NCI-H1092 (cell line): ENCODE measurements around the gene CD79A.
"Not testable (repeated sequence)": the region's sequence is repeated elsewhere in the genome, so short reads cannot be mapped to it uniquely, and the experiment has no call there.

Experiments used
- DNase-seq: peaks from one replicate; lab custom pipeline; 2025; lab: John Stamatoyannopoulos, UW

Gene CD79A

GRCh38 chr19:41863209-41863931 lies 13.7 kb upstream of the CD79A start:
- DNase-seq, result no peak

- no peak for DNase-seq
Observed at GRCh38 chr19:41864374-41864773, 12.7 kb upstream of the CD79A start.

- DNase-seq, result no peak
Observed at GRCh38 chr19:41866284-41866683, 10.8 kb upstream of the CD79A start.

- DNase-seq, result no peak
Observed at GRCh38 chr19:41868120-41868988, 8.7 kb upstream of the CD79A start.

GRCh38 chr19:41868989-41869300 lies 8.1 kb upstream of the CD79A start:
- DNase-seq, result no peak

GRCh38 chr19:41869374-41869955 lies 7.6 kb upstream of the CD79A start:
- no peak for DNase-seq

- no peak for DNase-seq
Observed at GRCh38 chr19:41870401-41870873, 6.6 kb upstream of the CD79A start.

GRCh38 chr19:41871573-41872383 lies 5.3 kb upstream of the CD79A start:
- DNase-seq, result no peak

GRCh38 chr19:41872384-41872774 lies 4.7 kb upstream of the CD79A start:
- DNase-seq, result no peak

GRCh38 chr19:41872775-41873647 lies 4.1 kb upstream of the CD79A start:
- DNase-seq, result no peak

- not testable (repeated sequence) for DNase-seq
Observed at GRCh38 chr19:41875973-41876372, 1.1 kb upstream of the CD79A start.

GRCh38 chr19:41877916-41878905 lies 1.1 kb downstream of the CD79A start:
- DNase-seq, result no peak

GRCh38 chr19:41879080-41879479 lies 2.0 kb downstream of the CD79A start:
- no peak for DNase-seq

GRCh38 chr19:41879670-41880328 lies 2.7 kb downstream of the CD79A start:
- no peak for DNase-seq

GRCh38 chr19:41880329-41880708 lies 3.2 kb downstream of the CD79A start:
- DNase-seq, result no peak

- DNase-seq, result no peak
Observed at GRCh38 chr19:41882568-41883462, 5.7 kb downstream of the CD79A start, which contains the start of gene ARHGEF1. Gene ARHGEF1 (plus strand): TSS chr19:41883184. CDS start chr19:41888083, 4,899 bp downstream.

- no peak for DNase-seq
Observed at GRCh38 chr19:41883463-41883820, 6.4 kb downstream of the CD79A start.
